ENCODE measurements around the gene GLS.

GLS gene

GRCh38 chr2:190976521-190976920 lies 95.9 kb downstream of the GLS start:
- H3K27ac ChIP-seq (ENCODE audit: low read length), result no peak overlapping the region
- H3K27me3 ChIP-seq (ENCODE audit: control insufficient read depth, insufficient read depth, low read length), result no peaks in the 10 kb centered on the region
- peaks cover 91% of the 10 kb centered on the region for H3K36me3 ChIP-seq (ENCODE audit: control insufficient read depth, low read depth, low read length)
- H3K4me3 ChIP-seq (ENCODE audit: low read length), result no peak overlapping the region
- H3K9ac ChIP-seq (ENCODE audit: low read length), result no peak overlapping the region
- no peaks in the 10 kb centered on the region for H3K9me3 ChIP-seq (ENCODE audit: control insufficient read depth, low read depth, low read length)
- H3K4me1 ChIP-seq (ENCODE audit: control insufficient read depth, low read depth, low read length), result no peaks in the 10 kb centered on the region

- H3K4me1 ChIP-seq (ENCODE audit: control insufficient read depth, low read depth, low read length), result no peaks in the 10 kb centered on the region
- H3K36me3 ChIP-seq (ENCODE audit: control insufficient read depth, low read depth, low read length), result peaks cover 92% of the 10 kb centered on the region
- no peak overlapping the region for H3K27ac ChIP-seq (ENCODE audit: low read length)
- H3K9ac ChIP-seq (ENCODE audit: low read length), result no peak overlapping the region
- no peaks in the 10 kb centered on the region for H3K27me3 ChIP-seq (ENCODE audit: control insufficient read depth, insufficient read depth, low read length)
- H3K4me3 ChIP-seq (ENCODE audit: low read length), result no peak overlapping the region
- no peaks in the 10 kb centered on the region for H3K9me3 ChIP-seq (ENCODE audit: control insufficient read depth, low read depth, low read length)
Measured at GRCh38 chr2:190977505-190977904, 96.9 kb downstream of the GLS start.

GRCh38 chr2:190978389-190979053 lies 97.9 kb downstream of the GLS start:
- Histone ChIP-seq H3K27me3 (ENCODE audit: control insufficient read depth, insufficient read depth, low read length) (no peaks in the 10 kb centered on the region), H3K9me3 (ENCODE audit: control insufficient read depth, low read depth, low read length) (no peaks in the 10 kb centered on the region), H3K9ac (ENCODE audit: low read length) (no peak overlapping the region), H3K27ac (ENCODE audit: low read length) (no peak overlapping the region), H3K36me3 (ENCODE audit: control insufficient read depth, low read depth, low read length) (peaks cover 93% of the 10 kb centered on the region), H3K4me1 (ENCODE audit: control insufficient read depth, low read depth, low read length) (no peaks in the 10 kb centered on the region), H3K4me3 (ENCODE audit: low read length) (no peak overlapping the region)

- peaks cover 93% of the 10 kb centered on the region for H3K36me3 ChIP-seq (ENCODE audit: control insufficient read depth, low read depth, low read length)
- H3K9ac ChIP-seq (ENCODE audit: low read length), result no peak overlapping the region
- H3K9me3 ChIP-seq (ENCODE audit: control insufficient read depth, low read depth, low read length), result no peaks in the 10 kb centered on the region
- no peak overlapping the region for H3K4me3 ChIP-seq (ENCODE audit: low read length)
- H3K27me3 ChIP-seq (ENCODE audit: control insufficient read depth, insufficient read depth, low read length), result no peaks in the 10 kb centered on the region
- H3K27ac ChIP-seq (ENCODE audit: low read length), result no peak overlapping the region
- H3K4me1 ChIP-seq (ENCODE audit: control insufficient read depth, low read depth, low read length), result no peaks in the 10 kb centered on the region
Measured at GRCh38 chr2:190979906-190980629, 99.4 kb downstream of the GLS start.

DNA sequence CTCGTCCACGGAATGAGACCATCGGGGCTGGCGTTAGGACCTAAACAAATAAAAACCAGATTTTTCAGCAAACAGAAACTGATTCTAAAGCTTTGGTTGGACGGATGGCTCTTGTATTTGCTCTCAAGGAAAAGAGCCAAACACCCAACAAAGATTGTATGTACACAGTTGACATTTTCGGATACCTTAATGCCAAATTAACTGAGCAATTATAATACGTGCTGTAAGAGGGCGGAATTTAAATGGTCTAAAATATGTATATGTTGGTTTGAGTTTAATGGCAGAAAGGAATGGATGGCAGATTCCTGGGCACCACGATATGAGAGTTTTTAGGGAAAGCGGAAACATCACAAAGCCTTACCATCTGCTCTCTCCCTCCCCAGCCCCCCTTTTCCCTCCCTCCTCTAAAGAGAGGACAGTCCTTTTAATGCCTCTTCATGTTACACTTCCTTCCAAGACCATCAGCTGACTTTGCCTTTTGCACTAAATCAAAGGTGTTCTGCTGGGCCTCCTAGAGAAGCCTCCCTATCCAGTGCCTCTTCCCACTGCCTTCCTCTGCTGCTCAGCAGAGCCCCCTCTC lies 100.1 kb downstream of the GLS start:
- no peaks in the 10 kb centered on the region for H3K27me3 ChIP-seq (ENCODE audit: control insufficient read depth, insufficient read depth, low read length)
- H3K9ac ChIP-seq (ENCODE audit: low read length), result no peak overlapping the region
- peaks cover 93% of the 10 kb centered on the region for H3K36me3 ChIP-seq (ENCODE audit: control insufficient read depth, low read depth, low read length)
- no peaks in the 10 kb centered on the region for H3K9me3 ChIP-seq (ENCODE audit: control insufficient read depth, low read depth, low read length)
- H3K4me3 ChIP-seq (ENCODE audit: low read length), result no peak overlapping the region
- no peaks in the 10 kb centered on the region for H3K4me1 ChIP-seq (ENCODE audit: control insufficient read depth, low read depth, low read length)
- no peak overlapping the region for H3K27ac ChIP-seq (ENCODE audit: low read length)

DNA sequence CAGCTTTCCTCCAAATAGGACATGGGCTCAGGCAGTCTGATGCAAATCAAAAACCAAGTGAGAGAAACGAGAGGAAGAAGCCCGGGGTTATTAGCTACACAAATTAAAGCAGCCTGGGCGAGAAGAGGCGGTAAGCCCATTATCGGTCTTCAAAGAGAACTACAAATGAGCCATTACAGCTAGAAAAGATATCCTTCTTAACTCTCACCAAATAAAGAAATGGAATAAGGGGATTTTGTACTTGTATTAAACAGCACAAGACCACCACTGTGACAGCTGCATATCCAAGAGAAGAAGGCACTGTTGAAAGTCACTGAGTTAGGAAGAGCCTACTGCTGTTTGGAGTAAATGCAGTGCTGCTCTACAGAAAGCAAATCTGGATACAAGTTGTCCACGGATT lies 100.7 kb downstream of the GLS start:
- Histone ChIP-seq H3K27ac (ENCODE audit: low read length) (no peak overlapping the region), H3K27me3 (ENCODE audit: control insufficient read depth, insufficient read depth, low read length) (no peaks in the 10 kb centered on the region), H3K36me3 (ENCODE audit: control insufficient read depth, low read depth, low read length) (peaks cover 94% of the 10 kb centered on the region), H3K9me3 (ENCODE audit: control insufficient read depth, low read depth, low read length) (no peaks in the 10 kb centered on the region), H3K4me3 (ENCODE audit: low read length) (no peak overlapping the region), H3K4me1 (ENCODE audit: control insufficient read depth, low read depth, low read length) (no peaks in the 10 kb centered on the region), H3K9ac (ENCODE audit: low read length) (no peak overlapping the region)

GRCh38 chr2:190981733-190982132 lies 101.1 kb downstream of the GLS start:
- Histone ChIP-seq H3K4me1 (ENCODE audit: control insufficient read depth, low read depth, low read length) (no peaks in the 10 kb centered on the region), H3K9ac (ENCODE audit: low read length) (no peak overlapping the region), H3K36me3 (ENCODE audit: control insufficient read depth, low read depth, low read length) (peaks cover 94% of the 10 kb centered on the region), H3K9me3 (ENCODE audit: control insufficient read depth, low read depth, low read length) (no peaks in the 10 kb centered on the region), H3K27me3 (ENCODE audit: control insufficient read depth, insufficient read depth, low read length) (no peaks in the 10 kb centered on the region), H3K27ac (ENCODE audit: low read length) (no peak overlapping the region), H3K4me3 (ENCODE audit: low read length) (no peak overlapping the region)

DNA sequence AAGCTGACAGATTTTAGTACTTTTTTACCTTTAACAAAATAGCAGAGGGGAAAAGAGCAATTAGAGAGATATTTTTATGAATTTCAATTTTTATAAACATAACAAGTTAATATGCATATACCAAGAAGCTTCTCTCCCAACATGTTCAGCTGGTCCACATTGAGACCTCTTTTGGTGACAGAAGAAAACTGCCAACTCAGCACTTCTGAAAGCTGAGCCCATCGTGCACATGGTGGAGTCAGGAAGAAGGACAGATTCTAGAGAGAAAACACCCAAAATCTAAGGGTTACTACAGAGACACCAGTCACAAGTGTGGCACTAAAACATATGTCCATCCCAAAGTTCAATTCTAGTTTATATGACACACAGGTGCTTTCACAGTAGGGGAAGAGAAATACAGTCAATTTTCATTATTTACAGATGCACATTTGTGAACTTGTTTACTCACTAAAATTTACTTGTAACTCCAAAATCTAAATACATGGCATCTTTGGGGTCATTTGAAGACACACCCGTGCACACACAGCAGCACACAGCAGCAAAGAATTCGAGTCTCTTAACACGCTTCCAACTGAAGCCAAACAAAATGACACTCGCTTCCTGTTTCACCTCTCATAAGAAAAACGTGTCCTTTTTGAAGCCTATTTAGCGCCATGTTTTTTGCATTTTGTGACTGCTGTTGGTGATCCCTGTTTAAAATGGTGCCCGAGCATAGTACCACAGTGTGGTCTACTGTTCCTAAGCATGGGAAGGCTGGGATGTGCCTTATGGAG lies 101.8 kb downstream of the GLS start:
- H3K4me1 ChIP-seq (ENCODE audit: control insufficient read depth, low read depth, low read length), result no peaks in the 10 kb centered on the region
- no peaks in the 10 kb centered on the region for H3K9me3 ChIP-seq (ENCODE audit: control insufficient read depth, low read depth, low read length)
- no peak overlapping the region for H3K27ac ChIP-seq (ENCODE audit: low read length)
- peaks cover 98% of the 10 kb centered on the region for H3K36me3 ChIP-seq (ENCODE audit: control insufficient read depth, low read depth, low read length)
- no peaks in the 10 kb centered on the region for H3K27me3 ChIP-seq (ENCODE audit: control insufficient read depth, insufficient read depth, low read length)
- H3K9ac ChIP-seq (ENCODE audit: low read length), result no peak overlapping the region
- no peak overlapping the region for H3K4me3 ChIP-seq (ENCODE audit: low read length)

GRCh38 chr2:190984595-190984994 lies 104.0 kb downstream of the GLS start:
- Histone ChIP-seq H3K4me1 (ENCODE audit: control insufficient read depth, low read depth, low read length) (no peaks in the 10 kb centered on the region), H3K36me3 (ENCODE audit: control insufficient read depth, low read depth, low read length) (peaks cover 95% of the 10 kb centered on the region), H3K9me3 (ENCODE audit: control insufficient read depth, low read depth, low read length) (no peaks in the 10 kb centered on the region), H3K27me3 (ENCODE audit: control insufficient read depth, insufficient read depth, low read length) (no peaks in the 10 kb centered on the region), H3K4me3 (ENCODE audit: low read length) (no peak overlapping the region), H3K9ac (ENCODE audit: low read length) (no peak overlapping the region), H3K27ac (ENCODE audit: low read length) (no peak overlapping the region)

DNA sequence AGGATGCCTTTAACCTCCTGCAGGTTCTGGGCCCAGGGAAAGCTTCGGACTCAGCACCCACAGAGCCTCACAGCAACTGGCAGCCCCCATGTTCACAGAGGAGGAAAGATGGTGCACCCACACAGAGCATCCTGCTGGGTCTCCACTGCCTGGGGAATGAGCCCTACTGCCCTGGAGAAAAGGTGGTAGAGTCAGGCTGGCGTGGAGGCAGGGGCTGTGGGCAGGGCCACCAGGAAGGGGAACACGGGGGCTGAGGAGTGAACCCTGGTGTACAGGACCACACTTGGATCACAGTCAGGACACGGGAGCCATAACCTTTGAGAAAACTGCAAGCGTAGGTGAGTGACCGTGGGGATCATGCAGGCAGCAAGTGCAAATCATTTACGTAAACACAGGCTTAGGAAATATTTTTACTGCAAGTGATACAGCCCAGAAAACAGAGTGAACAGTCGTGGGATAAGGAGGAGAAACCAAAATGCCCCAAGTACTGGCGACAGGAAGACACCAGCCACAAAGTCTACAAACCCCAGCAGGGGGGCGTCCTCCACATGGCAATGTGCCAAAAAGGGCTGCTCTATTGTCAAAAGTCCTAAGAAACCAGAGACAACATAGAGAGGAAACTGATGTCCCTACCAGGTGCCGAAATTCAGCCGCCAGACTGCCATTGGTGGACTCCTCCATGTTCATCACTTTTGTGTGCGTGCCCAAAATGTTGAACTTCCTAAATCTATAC lies 105.8 kb downstream of the GLS start:
- no peaks in the 10 kb centered on the region for H3K9me3 ChIP-seq (ENCODE audit: control insufficient read depth, low read depth, low read length)
- H3K27me3 ChIP-seq (ENCODE audit: control insufficient read depth, insufficient read depth, low read length), result no peaks in the 10 kb centered on the region
- H3K4me1 ChIP-seq (ENCODE audit: control insufficient read depth, low read depth, low read length), result no peaks in the 10 kb centered on the region
- no peak overlapping the region for H3K4me3 ChIP-seq (ENCODE audit: low read length)
- peaks cover 93% of the 10 kb centered on the region for H3K36me3 ChIP-seq (ENCODE audit: control insufficient read depth, low read depth, low read length)
- no peak overlapping the region for H3K27ac ChIP-seq (ENCODE audit: low read length)
- H3K9ac ChIP-seq (ENCODE audit: low read length), result no peak overlapping the region

GRCh38 chr2:190987116-190987515 lies 106.5 kb downstream of the GLS start:
- H3K27ac ChIP-seq (ENCODE audit: low read length), result no peak overlapping the region

More at GRCh38 chr2:190987116-190987515, 106.5 kb downstream of the GLS start:
- Histone ChIP-seq H3K9ac (ENCODE audit: low read length) (no peak overlapping the region), H3K27me3 (ENCODE audit: control insufficient read depth, insufficient read depth, low read length) (no peaks in the 10 kb centered on the region), H3K9me3 (ENCODE audit: control insufficient read depth, low read depth, low read length) (no peaks in the 10 kb centered on the region), H3K4me1 (ENCODE audit: control insufficient read depth, low read depth, low read length) (no peaks in the 10 kb centered on the region), H3K36me3 (ENCODE audit: control insufficient read depth, low read depth, low read length) (peaks cover 89% of the 10 kb centered on the region), H3K4me3 (ENCODE audit: low read length) (no peak overlapping the region)
